AG09309 (cell line): ENCODE results near the gene FNDC3B.

Experiments
- DNase-seq: peaks from one replicate; pipeline ENCODE4 v3.0.0-alpha.2; 2010; ENCODE audit warnings: low read depth
- H3K4me3 ChIP-seq: 2 replicates; pipeline ENCODE4 v1.5.1; 2011; ENCODE audit warnings: mild to moderate bottlenecking, low read depth, low read length, moderate library complexity; ENCODE audit not compliant: control insufficient read depth
- CTCF ChIP-seq: IDR thresholded peaks from 2 replicates; pipeline ENCODE4 v1.5.1; 2011; ENCODE audit warnings: mild to moderate bottlenecking, low read depth, low read length, inconsistent platforms; ENCODE audit not compliant: insufficient read depth, control insufficient read depth; ENCODE audit errors: missing control alignments

The FNDC3B gene

GRCh38 chr3:172380632-172381031 is 341.3 kb downstream of the FNDC3B start:
- TF ChIP-seq CTCF, result no peak
- H3K4me3 ChIP-seq, result no peak overlapping the region
- DNase-seq, result no peak

DNA sequence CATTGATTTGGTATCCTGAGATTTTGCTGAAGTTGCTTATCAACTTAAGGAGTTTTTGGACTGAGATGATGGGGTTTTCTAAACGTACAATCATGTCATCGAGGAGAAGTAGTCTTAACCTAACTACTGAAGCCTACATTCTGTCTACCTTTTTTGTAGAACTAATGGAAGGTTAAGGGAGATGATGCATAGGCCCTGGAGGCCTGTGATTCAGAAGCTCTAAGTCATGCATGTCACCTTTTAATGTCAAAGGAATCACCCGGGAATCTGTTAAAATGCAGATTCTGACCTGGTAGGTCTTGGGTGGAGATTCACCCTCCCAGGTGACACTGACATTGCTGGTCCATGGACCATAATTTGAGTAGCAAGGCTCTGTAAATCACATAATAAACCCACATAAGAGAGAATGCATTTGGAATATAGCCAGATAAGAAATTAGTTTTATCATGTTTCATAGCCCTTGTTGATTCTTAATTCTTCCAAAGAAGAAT is 344.0 kb downstream of the FNDC3B start:
- TF ChIP-seq CTCF, result no peak
- no peak for DNase-seq
- H3K4me3 ChIP-seq, result no peak overlapping the region

- TF ChIP-seq CTCF, result no peak
- H3K4me3 ChIP-seq, result no peak overlapping the region
- no peak for DNase-seq
Measured at GRCh38 chr3:172384836-172385235, 345.5 kb downstream of the FNDC3B start.

DNA sequence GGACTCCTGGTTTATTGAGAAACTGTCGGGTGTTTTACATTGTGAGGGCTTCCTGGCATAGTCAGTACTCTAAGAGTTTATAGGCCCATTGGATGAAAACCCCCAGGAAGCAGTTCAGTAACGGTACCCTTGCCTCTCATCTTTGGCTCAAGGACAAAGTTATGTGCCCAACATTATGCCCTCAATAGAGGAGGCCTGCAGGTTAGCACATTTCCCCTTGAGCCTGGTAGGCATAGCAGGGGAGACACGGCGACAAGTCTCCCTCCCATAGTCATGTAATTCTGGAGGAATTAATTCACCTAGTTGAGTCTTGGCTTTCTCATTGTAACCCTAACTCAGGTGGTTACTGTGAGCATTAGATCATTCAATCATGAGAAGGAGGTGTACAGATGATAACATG is 348.4 kb downstream of the FNDC3B start:
- DNase-seq, result no peak
- no peak overlapping the region for H3K4me3 ChIP-seq
- no peak for TF ChIP-seq CTCF

- TF ChIP-seq CTCF, result no peak
- DNase-seq, result no peak
- no peak overlapping the region for H3K4me3 ChIP-seq
Measured at GRCh38 chr3:172388412-172389078, 349.2 kb downstream of the FNDC3B start.

DNA sequence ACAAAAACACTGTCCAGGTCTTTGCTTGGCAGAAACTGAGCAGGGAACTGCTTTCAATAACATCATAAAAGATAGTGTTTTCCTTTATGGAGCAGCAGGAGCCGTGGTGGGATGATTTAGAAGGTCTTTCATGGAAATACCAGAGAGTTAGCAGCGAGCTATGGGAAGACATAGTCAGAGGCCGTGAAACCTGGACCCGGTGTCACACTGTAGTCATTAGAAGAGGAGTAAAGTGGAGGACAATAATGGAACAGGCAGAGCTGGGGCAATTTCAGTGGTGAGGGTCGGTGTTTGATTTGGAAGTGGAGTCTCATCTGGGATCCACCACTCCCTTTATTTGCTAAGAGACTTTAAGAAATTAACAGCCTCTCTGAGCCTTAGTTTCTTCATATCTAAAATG is 351.4 kb downstream of the FNDC3B start:
- no peak for TF ChIP-seq CTCF
- no peak for DNase-seq

More for the DNA sequence above, 351.4 kb downstream of the FNDC3B start:
- H3K4me3 ChIP-seq, result no peak overlapping the region
